ENCODE data around the gene NTMT1. TPM values are rescaled to one million over a fixed set of nuclear protein-coding genes. Genes with fewer than 3 reads are reported as not detected.

The NTMT1 gene, protein sequence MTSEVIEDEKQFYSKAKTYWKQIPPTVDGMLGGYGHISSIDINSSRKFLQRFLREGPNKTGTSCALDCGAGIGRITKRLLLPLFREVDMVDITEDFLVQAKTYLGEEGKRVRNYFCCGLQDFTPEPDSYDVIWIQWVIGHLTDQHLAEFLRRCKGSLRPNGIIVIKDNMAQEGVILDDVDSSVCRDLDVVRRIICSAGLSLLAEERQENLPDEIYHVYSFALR
- total RNA-seq (10 to 100 TPM; 34.5 to 35.1 TPM), polyA plus RNA-seq (10 to 100 TPM; 40.8 to 57.8 (median 45.2) TPM), total RNA-seq (29.7 to 56.0 (median 38.1) reads per million in 6 experiments)

- peak; percentile 88 to 97 (median 91) for DNase-seq
- no peaks in the 10 kb centered on the region for H3K9me3 Mint-ChIP-seq
- peaks cover 0 to 5% (median 0%) of the 10 kb centered on the region in 3 donors for H3K36me3 Mint-ChIP-seq
- peaks cover 29 to 64% (median 60%) of the 10 kb centered on the region in 4 donors for H3K4me1 Mint-ChIP-seq
- peaks cover 2 to 20% (median 6%) of the 10 kb centered on the region in 5 donors for H3K27me3 Mint-ChIP-seq
- ATAC-seq: peak; percentile 73 to 78
- H3K27ac Mint-ChIP-seq: peak within 1 kb of the TSS; percentile 85 to 98 (median 96)
- POLR2A ChIA-PET: interaction anchor here (0.7 to 7.0 kb wide), 16 partner anchors 13 to 514 kb away, joined by 3 to 51 read pairs (median 5); partner anchors contain the start of genes ASB6 and IER5L
- H3K4me3 Mint-ChIP-seq: peak within 1 kb of the TSS; percentile 82 to 97 (median 90)
Measured at GRCh38 chr9:129626079-129626624, at the start of gene NTMT1. Gene NTMT1 (plus strand): TSS chr9:129626163. CDS start chr9:129632704, 6,541 bp downstream.

DNA sequence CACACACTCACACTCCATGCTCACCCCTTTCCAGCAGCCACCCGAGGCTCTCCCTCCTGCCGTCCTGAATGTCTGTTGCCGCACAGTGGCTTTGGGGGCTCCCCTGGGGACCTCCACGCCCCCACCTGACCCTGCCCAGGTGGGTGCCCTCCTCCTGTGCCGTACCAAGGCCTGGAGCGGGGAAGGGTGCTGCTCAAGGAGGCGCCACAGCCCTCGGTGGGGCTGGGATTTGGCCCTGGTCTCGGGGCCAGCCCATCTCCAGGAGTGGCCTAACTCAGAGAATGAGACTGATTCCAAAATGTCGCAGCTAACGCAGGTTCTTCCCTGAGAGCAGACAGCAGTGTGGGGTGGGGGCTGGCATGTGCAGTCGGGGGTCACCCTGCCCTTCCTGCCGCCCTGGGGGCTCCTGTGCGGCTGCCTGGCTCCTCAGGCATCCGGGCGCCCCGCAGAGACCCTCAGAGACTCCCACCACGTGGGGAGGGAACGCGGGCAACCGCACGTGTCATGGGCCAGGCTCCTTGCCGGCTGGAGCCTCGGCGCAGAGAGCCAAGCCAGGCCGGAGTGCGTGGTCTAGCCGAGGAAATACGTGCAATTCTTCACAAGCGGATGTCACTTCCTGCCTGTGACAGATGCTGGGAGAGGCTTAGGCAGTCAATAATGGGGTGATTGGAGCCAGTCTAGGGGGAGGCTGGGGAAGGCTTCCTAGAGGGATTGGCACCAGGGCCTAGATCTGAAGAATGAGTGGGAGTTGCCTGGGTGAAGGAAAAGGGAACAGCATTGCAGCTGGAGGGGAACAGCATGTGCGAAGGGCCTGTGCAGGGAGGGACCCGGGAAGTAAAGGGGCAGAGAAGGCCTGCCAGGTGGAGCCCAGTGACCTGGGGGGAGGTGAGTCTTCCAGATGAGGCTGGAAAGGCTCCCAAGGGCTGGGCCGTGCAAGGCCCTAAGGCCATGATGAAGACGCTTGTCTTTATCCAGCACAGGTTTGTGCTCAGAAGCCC lies 49.1 kb upstream of the NTMT1 start:
- Mint-ChIP-seq H3K4me3 (no peak overlapping the region), H3K27me3 (peaks cover 0 to 6% (median 0%) of the 10 kb centered on the region in 5 donors), H3K27ac (peak overlapping the region in 5 of 10 donors; percentile 12 to 50 (median 19)), H3K9me3 (peaks cover 0 to 4% (median 0%) of the 10 kb centered on the region in 9 donors), H3K4me1 (peaks cover 14 to 21% (median 20%) of the 10 kb centered on the region in 4 donors), H3K36me3 (no peaks in the 10 kb centered on the region)
- POLR2A ChIA-PET: no interaction called here
- DNase-seq (no peak), ATAC-seq (peak in 1 of 2 donors; percentile 62)

DNA sequence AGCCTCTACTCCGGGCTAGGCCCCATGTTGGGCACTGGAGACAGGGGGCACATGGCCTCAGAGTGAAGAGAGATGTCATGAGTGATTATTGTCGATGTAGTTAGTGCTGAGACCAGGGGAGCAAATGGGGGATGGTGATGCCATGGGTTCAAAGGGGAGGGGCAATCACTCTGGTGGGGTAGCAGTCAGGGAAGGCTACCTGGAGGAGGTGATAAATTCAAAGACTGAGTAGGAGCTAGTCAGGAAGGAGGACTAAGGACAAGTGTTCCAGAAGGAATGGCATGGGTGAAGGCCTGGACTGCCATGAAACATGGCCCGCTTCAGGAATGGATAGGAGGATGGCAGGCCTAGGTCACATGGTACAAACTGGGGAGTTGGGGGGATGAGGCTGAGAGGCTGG lies 46.7 kb upstream of the NTMT1 start:
- H3K27me3 Mint-ChIP-seq: peaks cover 0 to 3% (median 0%) of the 10 kb centered on the region in 5 donors
- H3K4me3 Mint-ChIP-seq: peak overlapping the region in 1 of 10 donors; percentile 8
- H3K9me3 Mint-ChIP-seq: no peaks in the 10 kb centered on the region
- H3K36me3 Mint-ChIP-seq: no peaks in the 10 kb centered on the region
- peak overlapping the region in 5 of 10 donors; percentile 14 to 82 (median 51) for H3K27ac Mint-ChIP-seq
- ATAC-seq: no peak
- POLR2A ChIA-PET: interaction anchor here (1.2 kb wide), 1 partner anchor 18 kb away, joined by 3 read pairs; no protein-coding TSS in a partner anchor
- DNase-seq: no peak
- peaks cover 16 to 30% (median 26%) of the 10 kb centered on the region in 4 donors for H3K4me1 Mint-ChIP-seq

GRCh38 chr9:129580211-129580915 lies 45.6 kb upstream of the NTMT1 start:
- ATAC-seq (peak; percentile 43 to 60), DNase-seq (peak in 1 of 10 donors; percentile 30)
- H3K27ac Mint-ChIP-seq: peak overlapping the region in 5 of 10 donors; percentile 25 to 84 (median 35)
- peaks cover 0 to 3% (median 0%) of the 10 kb centered on the region in 5 donors for H3K27me3 Mint-ChIP-seq
- H3K36me3 Mint-ChIP-seq: no peaks in the 10 kb centered on the region
- POLR2A ChIA-PET: interaction anchor here (1.2 to 1.3 kb wide), 2 partner anchors 17 to 26 kb away, joined by 3 read pairs; no protein-coding TSS in a partner anchor
- peak overlapping the region in 3 of 10 donors; percentile 18 to 33 (median 30) for H3K4me3 Mint-ChIP-seq
- H3K9me3 Mint-ChIP-seq: no peaks in the 10 kb centered on the region
- H3K4me1 Mint-ChIP-seq: peaks cover 20 to 40% (median 33%) of the 10 kb centered on the region in 4 donors

DNA sequence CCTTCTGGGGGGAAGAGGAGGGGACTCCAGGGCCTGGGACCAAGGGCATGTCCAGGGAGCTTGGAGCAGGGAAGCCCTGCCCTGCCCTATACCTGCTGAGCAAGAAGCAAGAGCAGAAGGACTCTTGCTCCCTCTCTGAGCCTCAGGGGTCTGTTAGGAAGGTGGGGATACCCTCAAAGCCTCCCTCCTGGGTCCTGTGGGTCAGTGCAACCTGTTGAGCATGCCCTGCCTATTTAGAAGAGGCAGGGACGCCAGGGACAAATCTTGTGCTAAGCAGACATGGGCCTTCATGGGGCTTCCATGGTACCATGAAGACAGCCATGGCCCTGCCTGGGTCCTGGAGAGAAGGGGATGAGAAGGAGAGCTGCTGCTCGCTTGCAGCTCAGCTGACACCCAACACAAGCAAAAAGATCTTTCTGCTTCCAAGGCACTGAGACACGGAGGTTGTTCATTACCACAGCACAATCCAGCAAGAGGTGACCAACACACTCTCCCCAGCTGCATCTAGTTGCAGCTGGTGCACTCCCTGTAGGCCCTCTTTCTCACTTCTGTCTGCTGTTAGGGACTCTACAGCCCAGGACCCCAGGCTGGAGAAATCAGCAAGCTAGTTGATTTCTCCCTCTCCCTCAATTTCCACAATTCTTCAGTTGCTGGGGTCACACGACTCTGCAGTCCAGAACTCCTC lies 44.3 kb upstream of the NTMT1 start:
- H3K36me3 Mint-ChIP-seq: no peaks in the 10 kb centered on the region
- H3K27ac Mint-ChIP-seq: peak overlapping the region in 2 of 10 donors; percentile 17 to 31
- H3K9me3 Mint-ChIP-seq: no peaks in the 10 kb centered on the region
- no peaks in the 10 kb centered on the region for H3K27me3 Mint-ChIP-seq
- no peak overlapping the region for H3K4me3 Mint-ChIP-seq
- DNase-seq: no peak
- H3K4me1 Mint-ChIP-seq: peaks cover 20 to 51% (median 38%) of the 10 kb centered on the region in 4 donors
- POLR2A ChIA-PET: no interaction called here
- ATAC-seq: no peak

GRCh38 chr9:129582855-129583254 lies 43.1 kb upstream of the NTMT1 start:
- ATAC-seq: no peak
- Mint-ChIP-seq H3K4me3 (no peak overlapping the region), H3K27ac (no peak overlapping the region), H3K9me3 (no peaks in the 10 kb centered on the region), H3K27me3 (no peaks in the 10 kb centered on the region), H3K36me3 (no peaks in the 10 kb centered on the region), H3K4me1 (peaks cover 26 to 62% (median 43%) of the 10 kb centered on the region in 4 donors)
- POLR2A ChIA-PET: no interaction called here
- DNase-seq: no peak

- Mint-ChIP-seq H3K36me3 (no peaks in the 10 kb centered on the region), H3K27me3 (no peaks in the 10 kb centered on the region), H3K27ac (peak overlapping the region in 1 of 10 donors; percentile 40), H3K4me3 (no peak overlapping the region), H3K4me1 (peaks cover 26 to 67% (median 43%) of the 10 kb centered on the region in 4 donors), H3K9me3 (no peaks in the 10 kb centered on the region)
- DNase-seq (no peak), ATAC-seq (no peak)
- POLR2A ChIA-PET: interaction anchor here (0.8 to 1.5 kb wide), 6 partner anchors 25 to 409 kb away, joined by 3 to 4 read pairs (median 3); no protein-coding TSS in a partner anchor
Measured at GRCh38 chr9:129583308-129584038, 42.5 kb upstream of the NTMT1 start.

- peak overlapping the region in 6 of 10 donors; percentile 15 to 43 (median 24) for H3K4me3 Mint-ChIP-seq
- peak in 9 of 10 donors; percentile 42 to 82 (median 64) for DNase-seq
Measured at GRCh38 chr9:129584136-129584535, 41.8 kb upstream of the NTMT1 start.

GRCh38 chr9:129585352-129585751 lies 40.6 kb upstream of the NTMT1 start:
- Mint-ChIP-seq H3K9me3 (no peaks in the 10 kb centered on the region), H3K4me3 (no peak overlapping the region), H3K27ac (peak overlapping the region in 5 of 10 donors; percentile 27 to 82 (median 61)), H3K4me1 (peaks cover 16 to 51% (median 31%) of the 10 kb centered on the region in 4 donors), H3K27me3 (no peaks in the 10 kb centered on the region), H3K36me3 (no peaks in the 10 kb centered on the region)
- POLR2A ChIA-PET: interaction anchor here (0.7 to 4.0 kb wide), 2 partner anchors 11 to 96 kb away, joined by 4 to 18 read pairs; no protein-coding TSS in a partner anchor
- ATAC-seq (no peak), DNase-seq (no peak)

More at GRCh38 chr9:129584136-129584535, 41.8 kb upstream of the NTMT1 start:
- Mint-ChIP-seq H3K27ac (peak overlapping the region; percentile 57 to 93 (median 77)), H3K4me1 (peaks cover 27 to 63% (median 41%) of the 10 kb centered on the region in 4 donors), H3K9me3 (no peaks in the 10 kb centered on the region), H3K36me3 (no peaks in the 10 kb centered on the region), H3K27me3 (no peaks in the 10 kb centered on the region)
- POLR2A ChIA-PET: interaction anchor here (0.8 to 4.0 kb wide), 8 partner anchors 13 to 410 kb away, joined by 3 to 18 read pairs (median 4); partner anchors contain the start of gene IER5L
- ATAC-seq: peak; percentile 67 to 78

GRCh38 chr9:129586245-129586644 lies 39.7 kb upstream of the NTMT1 start:
- ATAC-seq: peak; percentile 71 to 78
- peaks cover 0 to 1% (median 0%) of the 10 kb centered on the region in 5 donors for H3K27me3 Mint-ChIP-seq
- H3K9me3 Mint-ChIP-seq: no peaks in the 10 kb centered on the region
- POLR2A ChIA-PET: interaction anchor here (0.6 to 4.0 kb wide), 4 partner anchors 10 to 409 kb away, joined by 4 to 18 read pairs (median 5); partner anchors contain the start of gene IER5L
- DNase-seq: peak in 2 of 10 donors; percentile 37 to 50
- H3K4me3 Mint-ChIP-seq: peak overlapping the region in 7 of 10 donors; percentile 3 to 67 (median 26)
- H3K27ac Mint-ChIP-seq: peak overlapping the region in 8 of 10 donors; percentile 64 to 93 (median 88)
- peaks cover 11 to 47% (median 27%) of the 10 kb centered on the region in 4 donors for H3K4me1 Mint-ChIP-seq
- H3K36me3 Mint-ChIP-seq: no peaks in the 10 kb centered on the region

All from naive thymus-derived CD8-positive, alpha-beta T cell (primary cell).